Hypothalamus (tissue), 51 donors: Measurements from ENCODE around the gene C1QTNF8.
A peak's percentile ranks its signal among the peaks of the same experiment; 100 is the strongest.

ENCODE experiments used
- DNase-seq, 51 donors: peaks; one replicate each; lab custom pipeline; 2025; lab: John Stamatoyannopoulos, UW

Gene C1QTNF8

DNA sequence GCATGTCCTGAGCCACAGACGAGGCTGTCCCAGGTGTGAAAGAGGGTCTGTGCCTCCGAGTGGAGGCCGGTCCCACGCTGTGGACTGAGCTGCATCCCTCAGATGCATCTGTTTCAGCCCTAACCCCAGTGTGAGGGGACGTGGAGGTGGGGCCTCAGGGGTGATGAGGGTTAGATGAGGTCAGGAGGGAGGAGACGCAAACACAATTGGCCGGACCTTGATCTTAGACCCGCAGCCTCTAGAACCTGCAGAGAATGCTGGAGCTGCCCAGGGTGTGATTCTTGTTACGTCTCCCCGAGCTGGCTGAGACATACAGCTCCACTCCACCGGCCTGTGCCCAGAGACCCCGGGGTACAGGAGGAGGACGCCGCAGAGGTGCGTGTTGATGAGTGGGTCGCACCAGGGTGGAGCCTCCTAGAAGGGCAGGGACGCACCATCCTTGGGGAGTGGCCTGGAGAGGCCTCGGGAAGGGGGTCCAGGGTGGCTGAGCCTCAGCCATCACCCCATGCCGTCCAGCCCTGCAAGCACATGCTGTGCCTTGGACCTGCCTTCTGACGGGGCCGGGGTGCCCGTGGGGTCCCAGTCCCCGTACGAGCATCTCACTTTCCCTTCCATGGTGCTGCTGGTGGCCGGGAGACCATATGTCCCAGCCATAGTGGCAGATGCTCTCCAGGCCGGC is 16.6 kb upstream of the C1QTNF8 start:
- DNase-seq: no peak

DNA sequence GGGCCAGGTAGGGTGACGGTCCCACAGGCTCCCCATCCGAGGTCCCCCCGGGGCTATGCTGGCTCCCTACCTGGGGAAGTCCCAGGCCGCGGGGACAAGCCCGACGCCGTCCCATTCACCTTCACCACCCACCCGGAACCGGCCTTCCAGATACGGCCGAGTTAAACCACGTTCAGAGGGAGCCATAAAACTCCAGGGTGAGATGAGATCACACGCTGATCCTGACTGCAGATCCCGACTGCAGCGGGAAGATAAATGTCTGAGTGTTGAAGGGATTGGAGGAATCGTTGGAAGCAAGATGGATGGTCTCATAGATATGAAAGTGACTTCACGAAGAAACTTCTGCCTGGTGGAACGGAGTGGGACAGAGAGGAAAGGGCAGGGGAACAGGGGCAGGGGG is 13.6 kb upstream of the C1QTNF8 start:
- DNase-seq: no peak

DNA sequence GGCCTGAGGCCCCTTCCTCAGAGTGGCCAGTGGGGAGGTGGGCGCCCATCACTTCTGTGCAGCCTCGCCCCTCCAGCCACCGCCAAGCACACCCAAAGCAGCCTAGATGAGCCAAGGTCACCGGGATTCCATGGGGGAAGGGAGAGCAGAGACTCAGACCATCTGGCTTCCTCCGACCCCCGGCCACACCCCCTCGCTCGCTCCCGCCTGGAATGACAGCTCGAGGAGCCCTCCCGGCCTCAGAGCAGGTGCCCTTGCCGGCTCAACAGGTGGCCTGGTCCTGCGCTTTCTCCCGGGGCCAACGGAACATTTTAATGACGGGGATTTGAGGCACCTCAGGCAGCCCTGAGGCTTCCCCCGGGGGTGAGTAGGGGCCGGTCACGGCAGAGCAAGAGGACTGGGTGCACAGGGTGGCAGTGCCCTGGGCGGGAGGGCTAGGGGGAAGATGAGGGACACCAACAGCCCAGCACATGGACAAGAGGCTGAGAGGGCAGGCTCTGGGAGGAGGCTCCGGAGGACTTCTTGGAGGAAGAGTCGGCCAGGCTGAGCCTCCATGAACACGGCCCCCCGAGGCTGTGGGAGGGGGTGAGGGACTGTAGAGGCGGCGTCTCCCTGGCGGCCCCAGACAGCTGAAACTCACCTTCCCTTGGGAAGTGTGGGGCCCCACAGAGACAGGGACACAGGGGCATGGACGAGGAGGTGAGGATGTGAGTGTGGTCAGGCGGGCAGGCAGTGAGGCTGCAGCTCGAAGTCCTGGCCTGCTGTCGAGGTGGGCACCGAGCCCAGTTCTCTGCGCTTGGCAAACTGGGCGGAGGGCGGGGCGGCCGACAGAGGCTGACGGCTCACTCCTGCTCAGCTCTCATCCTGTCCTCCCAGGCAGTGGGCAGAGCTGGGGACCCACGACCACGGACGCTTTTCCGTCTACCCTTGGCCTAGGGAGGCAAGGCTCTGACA is 12.5 kb upstream of the C1QTNF8 start:
- peak in 35 of 51 donors; percentile 4 to 72 (median 46) for DNase-seq

DNA sequence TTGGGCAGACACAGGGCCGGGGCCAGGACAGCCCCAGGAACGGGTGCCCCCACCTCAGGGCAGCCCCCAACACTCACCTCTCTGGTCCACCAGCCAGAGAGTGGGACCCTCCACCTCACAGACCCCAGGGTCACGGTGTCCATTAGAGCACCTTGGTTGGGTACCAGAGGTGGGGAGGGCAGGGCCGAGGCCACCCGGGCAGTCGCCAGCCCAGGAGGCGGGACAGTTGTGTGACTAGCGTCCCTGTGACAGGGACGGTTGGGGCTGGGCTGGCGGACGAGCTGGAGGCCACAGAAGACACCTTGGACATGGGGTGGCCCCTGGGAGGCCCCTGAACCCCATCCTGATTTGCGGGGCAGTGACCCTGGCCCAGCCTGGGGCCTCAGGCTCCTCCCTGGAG is 11.7 kb upstream of the C1QTNF8 start:
- no peak for DNase-seq

DNA sequence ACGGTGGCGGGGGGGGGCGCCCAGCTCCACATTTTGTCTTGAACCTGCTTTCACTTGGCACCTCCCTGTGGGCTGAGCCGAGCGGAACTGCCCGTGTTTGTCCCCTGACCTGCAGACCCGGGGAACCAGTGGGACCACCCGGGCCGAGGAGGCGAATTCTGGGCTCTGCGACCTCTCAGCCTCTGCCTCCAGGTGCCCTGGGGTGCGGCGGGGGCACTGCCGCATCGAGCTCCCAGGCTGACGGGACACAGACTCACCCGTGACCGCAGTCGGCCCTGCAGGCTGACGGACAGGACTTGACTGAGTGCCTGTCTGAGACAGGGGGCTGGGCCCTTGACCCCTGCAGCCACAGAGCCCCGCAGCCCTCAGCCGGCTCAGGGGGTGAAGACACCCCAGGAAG is 11.1 kb upstream of the C1QTNF8 start:
- no peak for DNase-seq

DNA sequence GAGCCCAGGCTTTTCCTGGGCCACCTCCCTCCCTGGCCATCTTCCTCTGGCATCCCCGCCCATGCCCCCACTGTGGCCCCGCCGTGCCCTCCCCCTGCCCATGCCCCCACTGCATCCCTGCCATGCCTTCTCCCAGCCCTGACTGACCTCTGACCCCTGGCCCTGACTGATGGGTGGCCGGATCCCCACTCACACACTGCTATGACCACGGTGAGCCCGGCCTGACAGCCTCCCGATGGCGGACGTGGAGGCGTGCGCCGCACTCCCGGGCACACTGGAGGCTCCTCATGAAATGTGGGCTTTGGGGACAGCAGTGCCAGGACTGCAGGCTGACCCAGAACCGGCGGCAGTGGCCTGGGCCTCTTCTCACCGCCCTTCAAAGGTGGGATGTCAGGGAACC is 10.6 kb upstream of the C1QTNF8 start:
- no peak for DNase-seq

DNA sequence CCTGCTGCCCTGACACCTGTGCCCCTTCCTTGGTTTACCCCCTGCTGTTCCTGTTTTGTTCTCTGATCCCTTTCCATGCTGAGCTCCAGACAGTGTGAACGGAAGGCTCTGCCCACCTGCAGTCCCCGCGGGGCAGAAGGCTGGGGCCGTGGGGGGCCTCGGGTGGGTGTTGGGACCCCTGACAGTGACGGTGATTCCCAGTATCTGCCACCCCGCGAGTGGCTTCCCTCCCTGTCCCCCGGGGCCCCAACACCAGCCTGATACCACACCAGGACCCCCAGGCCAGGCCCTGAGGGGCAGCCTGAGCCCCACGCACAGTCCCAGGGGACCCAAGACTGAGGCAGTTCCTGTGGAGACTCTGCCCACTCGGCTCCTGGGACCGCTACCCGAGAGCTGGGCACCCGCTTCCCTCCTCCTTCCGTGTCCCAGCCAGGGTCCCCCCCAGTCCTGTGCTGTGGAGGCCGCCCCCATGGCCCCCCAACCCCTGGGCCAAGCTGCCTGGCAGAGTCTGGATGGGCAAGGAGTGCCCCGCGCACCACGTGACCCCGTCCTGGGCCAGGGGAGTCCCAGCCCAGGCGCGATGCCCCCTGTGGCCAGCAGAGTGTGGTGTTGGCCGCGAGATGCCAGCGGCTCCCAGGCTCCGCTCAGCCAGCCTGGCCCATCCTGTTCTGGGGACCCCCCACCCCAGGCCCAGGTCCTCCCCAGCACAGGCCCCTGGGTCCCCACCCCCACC is 10.0 kb upstream of the C1QTNF8 start:
- DNase-seq: peak in 43 of 51 donors; percentile 10 to 82 (median 58)

DNA sequence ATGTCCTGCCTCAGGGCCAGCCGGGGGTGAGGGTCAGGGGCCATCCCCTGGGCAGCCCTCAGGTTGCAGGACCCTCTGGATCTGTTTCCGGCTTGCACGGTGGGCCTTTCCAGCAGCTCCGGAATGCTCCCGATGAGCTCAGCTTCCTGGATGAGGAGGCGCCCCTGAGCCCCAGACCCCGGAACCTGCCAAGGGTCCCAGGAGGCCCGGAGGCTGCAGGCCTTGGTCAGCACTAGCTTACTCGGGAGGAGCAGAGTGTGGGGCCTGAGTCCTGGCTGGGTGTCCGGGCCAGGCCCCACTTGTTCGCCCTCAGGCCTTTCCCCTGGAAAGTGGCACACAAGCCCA is 7.6 kb upstream of the C1QTNF8 start:
- DNase-seq: no peak

DNA sequence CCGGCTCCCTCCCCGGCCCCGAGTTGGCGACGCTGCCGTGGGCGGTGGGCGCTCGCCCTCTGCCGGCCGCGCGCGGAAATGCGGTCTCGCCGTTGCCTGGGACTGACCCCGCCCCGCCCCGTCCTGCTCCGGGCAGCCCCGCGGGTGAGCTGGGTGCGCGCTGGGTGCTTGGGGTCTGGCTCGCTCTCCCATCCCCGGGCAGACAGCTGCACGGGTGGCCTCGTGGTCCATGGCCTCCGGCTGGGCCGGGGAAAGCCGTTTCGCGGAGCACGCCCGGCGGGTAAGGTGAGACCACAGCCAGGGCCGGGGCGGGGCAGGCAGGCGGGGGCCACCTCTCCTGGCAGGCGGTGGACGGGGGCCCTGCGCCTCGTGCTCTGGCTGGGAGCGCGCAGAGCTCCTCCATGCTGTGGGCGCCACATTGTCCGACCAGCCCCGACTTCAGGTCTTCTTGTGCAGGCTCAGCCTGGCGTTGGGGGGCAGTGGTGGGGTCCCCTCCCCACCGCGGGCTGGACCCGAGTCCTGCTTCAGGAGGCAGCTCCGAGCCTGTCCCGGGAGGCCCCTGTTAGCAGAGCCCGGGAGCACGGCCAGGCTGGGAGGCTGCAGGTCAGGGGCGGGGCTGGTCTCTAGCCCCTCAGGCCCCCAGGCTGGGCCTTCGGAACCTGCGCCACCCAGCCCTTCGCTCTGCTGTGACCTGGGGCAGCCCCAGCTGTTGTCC is 7.0 kb upstream of the C1QTNF8 start:
- peak in 29 of 51 donors; percentile 3 to 73 (median 26) for DNase-seq

DNA sequence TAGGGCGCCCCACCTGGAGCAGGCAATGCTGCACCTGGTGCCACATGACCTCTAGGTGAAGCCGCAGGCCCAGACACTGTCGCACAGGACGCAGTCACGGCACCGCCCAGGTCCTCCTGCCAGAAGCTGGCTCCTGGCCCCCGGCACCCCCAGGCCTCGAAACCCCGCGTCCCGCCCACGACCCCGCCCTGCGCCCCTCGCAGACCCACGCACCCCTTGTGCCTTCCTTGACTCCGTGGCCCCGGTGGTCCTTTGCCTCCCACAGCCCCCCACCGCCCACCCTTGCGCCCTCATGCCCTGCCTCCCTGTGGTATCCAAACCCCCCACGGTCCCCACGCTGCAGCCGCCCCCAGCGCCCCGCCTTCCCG is 6.3 kb upstream of the C1QTNF8 start:
- no peak for DNase-seq

DNA sequence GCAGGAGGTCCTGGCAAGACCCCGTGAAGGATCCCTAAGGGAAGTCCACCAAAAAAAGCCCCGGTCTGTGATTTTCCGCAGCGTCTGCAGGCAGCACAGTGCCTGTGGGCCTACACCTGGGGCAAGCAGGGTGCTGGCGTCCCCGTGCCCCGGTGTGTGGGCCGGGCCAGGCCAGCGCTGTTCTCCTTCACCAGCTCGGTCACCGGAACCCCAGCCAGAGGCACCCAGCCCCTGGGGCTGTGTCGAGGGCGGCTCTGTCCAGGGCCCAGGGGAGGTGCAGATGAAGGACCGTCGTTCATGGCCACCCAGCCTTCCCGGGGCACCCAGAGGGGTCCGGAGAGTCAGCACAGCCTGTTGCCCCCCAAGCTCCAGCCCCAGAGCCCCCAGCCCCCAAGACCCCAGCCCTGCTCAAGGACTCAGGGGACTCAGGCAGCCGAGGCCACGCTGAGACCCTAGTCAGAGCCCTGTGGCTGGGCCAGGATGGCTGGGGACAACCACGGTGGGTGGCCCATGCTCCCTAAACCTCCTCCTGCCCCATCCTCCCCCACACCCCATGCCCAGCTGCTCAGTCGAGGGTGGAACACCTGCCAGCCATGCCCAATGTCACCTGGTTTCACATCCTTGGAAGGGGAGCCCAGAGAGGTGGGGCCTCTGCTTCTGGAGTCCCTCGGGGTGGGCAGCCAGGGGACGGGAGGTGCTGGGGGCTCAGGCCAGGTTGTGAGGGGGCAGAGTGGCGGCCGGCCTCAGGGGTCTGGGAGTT is 5.7 kb upstream of the C1QTNF8 start:
- DNase-seq: no peak

DNA sequence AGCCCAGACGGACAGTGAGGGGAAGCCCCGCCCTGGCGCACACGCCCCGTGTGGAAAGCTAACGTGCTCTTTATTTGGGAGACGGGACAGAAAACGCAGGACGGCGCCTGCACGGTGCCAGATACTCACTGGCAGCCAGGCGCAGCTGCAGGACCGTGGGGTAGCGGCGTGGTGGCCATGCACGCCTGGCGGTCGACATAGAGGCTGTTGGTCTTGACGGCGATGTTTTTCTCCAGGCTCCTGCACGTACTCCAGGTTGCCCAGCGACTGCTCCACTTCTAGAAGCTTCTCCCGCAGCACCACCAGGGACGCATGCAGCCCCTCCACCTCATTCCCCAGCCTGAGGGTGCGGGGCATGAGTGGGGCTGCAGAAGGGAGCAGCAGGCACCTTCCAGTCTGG is 5.1 kb upstream of the C1QTNF8 start:
- DNase-seq: no peak

DNA sequence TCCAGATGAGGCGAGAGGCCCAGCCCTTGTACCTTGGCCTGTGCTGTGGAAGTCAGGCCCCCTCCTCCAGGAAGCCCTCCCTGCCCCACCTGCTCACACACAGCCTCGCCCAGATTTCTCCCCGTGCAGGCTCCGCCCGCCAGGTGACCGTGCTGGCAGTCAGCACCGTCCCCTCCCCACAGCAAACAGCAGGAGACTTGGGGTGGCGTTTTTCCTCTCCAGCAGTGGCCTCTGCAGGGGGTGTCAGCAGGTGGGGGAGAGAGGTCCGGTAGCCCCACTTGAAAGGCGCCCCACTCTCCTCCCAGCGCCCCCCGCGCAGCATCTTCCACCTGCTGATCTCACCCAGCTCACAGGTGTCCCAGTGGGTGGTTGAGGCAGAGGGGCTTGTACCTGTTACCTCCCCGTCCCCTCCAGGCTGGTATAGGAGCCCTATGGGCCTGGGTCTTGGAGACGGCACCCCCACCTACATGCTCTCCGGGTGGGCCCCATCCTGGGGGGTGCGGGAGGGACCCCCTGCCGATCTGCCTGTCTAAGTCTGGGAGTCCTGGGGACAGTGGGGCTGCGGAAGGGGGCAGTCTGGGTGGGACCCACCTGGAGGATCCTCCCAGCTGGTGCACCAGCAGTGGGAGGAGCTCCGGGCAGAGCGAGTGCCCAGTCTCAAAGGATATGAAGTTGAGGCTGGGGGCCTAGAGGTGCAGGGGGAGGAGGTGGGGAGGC is 4.2 kb upstream of the C1QTNF8 start:
- DNase-seq: no peak

DNA sequence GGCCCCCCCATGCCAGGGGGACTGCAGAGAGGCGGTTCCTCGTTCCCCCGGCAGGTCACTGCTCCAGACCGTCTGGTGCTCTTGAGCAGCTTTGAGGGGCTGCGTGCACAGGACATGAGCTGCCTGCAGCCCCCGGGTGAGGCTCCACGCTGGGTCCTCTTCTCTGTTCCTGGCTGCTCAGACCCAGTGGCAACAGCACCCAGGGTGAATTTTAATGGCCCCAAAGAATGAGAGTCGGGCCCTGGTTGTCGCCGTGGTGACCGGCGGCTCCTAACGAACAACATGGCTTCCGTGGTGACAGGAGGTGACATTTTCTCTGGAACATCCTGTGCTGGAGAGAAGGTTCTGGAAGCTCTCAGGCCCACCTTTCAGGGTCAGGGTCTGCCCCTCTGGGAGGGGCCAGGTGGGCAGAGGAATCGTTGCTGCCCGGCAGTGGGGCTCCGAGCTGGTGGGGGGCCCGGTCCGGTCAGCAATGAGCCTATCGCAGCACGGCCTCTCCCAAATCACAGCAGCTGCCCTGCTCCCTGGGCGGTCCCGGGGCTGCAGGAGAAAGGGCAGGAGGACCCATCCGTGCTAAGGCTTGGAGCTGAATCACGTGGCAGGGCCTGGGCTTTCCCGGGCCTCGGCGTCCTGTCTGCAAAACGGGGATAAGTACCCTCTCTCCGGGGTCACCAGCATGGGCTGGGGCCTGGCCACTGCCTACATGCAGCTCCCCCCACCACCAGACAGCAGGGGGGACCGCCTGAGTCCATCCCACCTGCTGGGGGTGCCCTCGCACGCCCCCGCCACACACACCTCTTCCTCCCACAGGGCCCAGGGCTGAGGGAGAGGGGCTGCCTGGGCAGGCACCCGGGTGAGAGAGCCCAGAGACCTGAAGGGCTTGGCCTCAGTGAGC is 3.4 kb upstream of the C1QTNF8 start:
- no peak for DNase-seq

DNA sequence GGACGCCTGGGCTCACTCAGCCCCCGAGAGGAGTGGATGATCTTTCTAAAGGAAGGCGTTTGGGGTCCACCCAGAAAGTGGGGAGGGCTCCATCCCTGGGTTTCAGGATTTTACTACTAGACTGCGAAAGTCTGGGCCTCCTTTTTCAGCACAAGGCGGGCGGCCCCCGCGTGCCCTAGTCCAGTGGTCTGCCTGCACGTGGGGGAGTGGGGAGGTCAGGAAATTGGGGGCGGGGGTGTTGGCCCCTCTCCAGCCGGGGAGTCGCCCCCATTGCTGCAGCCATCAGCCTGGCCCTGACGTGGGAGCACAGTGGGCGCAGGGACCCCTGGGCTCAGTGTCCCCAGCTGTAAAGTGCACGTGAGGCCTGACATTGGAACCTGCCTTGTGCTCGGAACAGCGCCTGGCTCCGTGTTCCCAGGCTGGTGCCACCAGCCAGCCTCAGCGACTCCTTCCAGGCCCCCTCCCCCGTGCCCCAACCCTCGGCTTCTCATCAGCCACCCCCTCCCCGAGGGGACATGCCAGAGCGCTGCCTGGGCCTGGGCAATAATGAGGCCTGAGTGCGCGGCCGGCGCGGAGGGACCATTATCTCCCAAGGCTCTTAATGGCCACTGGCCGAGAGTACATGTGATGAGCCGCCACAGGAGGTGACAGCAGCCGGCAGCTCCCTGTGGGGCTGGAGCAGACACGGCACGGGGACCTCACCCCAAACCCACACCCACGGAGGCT is 2.4 kb upstream of the C1QTNF8 start:
- DNase-seq: peak in 8 of 51 donors; percentile 8 to 34 (median 20)

DNA sequence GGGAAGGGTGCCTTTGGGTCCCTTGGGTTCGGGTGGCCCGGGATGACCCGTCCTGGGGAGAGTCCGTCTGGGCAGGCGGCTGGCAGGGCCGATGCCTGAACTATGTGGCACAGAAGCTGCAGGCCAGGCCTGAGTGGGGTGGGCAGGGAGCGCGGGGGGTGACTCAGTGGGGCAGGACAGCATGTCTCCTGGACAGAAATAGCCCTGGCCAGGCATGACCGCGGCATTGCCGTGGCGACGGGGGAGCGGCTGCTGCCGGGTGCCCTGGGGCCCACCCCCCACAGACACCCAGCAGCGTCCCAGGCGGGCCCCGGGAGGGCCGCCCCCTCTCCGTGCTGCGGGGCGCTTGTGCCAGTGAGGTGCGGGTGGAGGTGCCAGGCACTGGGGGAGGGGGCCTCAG is 1.8 kb upstream of the C1QTNF8 start:
- DNase-seq: peak in 26 of 51 donors; percentile 7 to 81 (median 36)

DNA sequence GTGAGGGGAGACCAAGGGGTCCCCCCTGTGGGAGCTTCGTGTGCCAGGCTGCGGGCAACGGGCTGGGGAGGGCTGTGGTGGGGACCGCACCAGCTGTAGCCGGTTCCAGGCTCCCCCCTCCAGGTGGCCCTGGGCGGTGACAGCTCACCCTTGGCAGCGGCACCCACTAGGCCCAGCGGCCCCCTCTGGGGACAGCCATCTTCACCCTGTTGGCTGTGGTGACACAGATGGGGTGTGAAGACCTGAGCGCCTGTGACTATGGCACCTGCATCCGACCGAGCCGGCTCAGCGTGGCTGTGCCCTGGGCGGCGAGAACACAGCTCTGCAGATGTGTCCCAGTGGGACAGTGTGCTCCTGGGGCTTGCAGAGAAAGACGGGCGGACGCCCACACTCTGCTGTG is 1.1 kb upstream of the C1QTNF8 start:
- DNase-seq: no peak
